Measurements from ENCODE around the gene UBE2O.

The UBE2O gene

DNA sequence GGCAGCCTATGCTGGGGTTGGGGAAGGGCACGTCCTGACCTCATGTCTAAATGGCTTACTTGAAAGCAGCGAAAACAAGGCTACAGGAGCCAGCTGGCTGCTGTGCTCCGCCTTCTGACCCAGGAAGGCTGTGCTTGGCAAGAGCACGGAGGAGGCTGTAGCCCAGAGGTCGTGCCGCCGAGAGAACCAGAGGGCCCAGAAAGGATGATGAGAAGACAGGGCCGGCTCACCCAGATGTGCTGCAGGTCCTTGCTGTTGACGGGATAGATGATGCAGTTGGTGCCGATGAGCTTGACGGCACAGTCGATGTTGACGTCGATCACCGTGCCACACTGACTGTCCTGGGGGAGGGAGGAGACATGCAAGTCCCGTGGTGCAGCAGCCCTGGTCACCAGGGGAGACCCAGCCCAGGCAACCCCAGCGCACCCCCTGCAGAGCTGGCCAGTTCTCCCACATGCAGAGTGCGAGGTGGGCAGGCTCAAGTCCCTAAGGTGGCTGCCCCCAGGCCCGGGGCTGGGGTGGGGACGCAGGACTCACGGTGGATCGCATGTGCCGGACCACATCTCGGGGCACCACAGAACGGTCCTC lies 47.9 kb downstream of the UBE2O start:
- H3K4me3 ChIP-seq (ENCODE audit: low read length), result no peak overlapping the region
- DNase-seq (ENCODE audit: low read depth, low spot score), result no peak

DNA sequence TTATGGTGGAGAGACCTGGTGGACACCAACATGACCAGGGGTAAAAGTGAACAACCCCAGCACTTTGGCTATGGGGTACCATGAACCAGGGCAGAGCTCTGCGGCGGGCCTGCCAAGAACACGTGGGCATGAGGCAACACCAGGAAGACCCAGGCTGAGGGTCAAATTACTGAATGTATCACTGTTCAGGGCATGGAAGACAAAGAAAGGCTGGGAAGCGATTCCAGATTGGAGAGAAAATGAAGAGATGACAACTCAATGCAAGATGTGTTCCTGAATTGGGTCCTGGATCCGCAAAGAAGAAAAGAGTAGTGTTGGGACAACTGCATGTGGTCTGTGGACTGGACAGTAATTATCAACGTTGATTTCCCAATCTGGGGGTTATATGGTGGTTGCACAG lies 48.7 kb downstream of the UBE2O start:
- no peak overlapping the region for H3K4me3 ChIP-seq (ENCODE audit: low read length)
- DNase-seq (ENCODE audit: low read depth, low spot score), result no peak

DNA sequence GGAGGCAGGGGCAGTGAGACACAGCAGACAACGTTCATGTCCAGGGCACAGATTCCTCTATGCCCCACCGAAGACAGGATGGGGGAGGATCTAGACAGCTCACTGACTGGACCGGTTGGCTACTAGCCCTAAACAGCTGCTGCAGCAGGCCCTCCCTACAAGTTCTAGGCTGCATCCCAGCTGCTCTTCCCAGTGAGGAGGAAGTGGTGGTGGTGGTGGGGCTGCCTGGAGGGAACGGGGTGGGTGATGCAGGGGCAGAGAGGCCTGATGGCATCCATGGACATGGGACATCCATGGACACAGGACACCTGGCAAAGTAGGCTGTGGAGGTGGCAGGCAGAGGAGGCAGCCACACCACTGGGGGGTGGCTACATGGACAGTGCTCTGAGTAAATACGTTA lies 50.2 kb downstream of the UBE2O start:
- H3K4me3 ChIP-seq (ENCODE audit: low read length), result no peak overlapping the region
- no peak for DNase-seq (ENCODE audit: low read depth, low spot score)

DNA sequence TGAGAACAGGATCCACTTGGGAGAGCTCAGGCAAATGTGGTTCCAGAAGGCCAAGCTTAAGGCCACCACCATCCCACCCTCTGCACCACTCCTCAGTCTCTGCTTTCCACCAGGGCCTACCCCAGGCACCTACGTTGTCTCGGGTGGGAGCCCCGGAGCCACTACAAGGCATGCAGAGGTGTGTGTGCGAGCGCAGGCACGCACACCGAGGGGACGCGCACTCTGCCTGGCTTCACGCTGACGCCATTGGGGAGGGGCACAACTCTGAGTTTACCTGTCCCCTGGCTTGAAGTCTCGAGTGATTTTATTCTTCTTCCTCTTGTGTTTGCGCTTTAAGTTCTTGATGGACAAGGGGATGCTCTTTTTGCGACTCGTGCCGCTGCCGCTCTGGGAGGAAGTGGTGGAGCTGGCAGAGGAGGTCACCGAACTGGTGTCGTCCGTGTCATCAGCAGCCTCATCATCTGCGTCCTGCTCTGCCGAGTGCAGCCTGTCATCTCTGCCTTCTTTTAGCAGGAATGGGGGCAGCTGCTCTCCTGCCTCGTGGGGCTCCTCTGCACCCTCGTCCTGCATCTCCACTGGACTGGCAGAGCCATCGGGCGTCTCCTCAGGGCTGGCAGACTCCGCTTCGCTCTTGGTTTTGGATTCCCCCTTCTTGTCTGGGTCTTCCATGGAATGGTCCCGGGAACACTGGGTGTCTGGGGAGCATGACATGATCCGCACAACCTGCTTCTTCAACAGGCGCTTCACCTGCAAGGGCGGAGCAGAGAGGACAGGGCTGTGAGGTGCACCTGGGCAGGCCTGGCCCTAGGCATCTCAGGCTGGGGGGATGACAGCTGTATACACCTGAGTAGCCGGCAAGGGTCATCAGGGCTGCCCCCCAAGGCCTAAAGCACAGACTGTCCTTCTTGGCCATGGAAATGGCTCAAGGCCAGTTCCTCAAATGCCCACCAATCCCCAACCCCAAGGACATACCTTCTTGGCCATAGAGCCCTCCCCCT lies 53.5 kb downstream of the UBE2O start:
- DNase-seq (ENCODE audit: low read depth, low spot score), result no peak
- H3K4me3 ChIP-seq (ENCODE audit: low read length), result no peak overlapping the region

DNA sequence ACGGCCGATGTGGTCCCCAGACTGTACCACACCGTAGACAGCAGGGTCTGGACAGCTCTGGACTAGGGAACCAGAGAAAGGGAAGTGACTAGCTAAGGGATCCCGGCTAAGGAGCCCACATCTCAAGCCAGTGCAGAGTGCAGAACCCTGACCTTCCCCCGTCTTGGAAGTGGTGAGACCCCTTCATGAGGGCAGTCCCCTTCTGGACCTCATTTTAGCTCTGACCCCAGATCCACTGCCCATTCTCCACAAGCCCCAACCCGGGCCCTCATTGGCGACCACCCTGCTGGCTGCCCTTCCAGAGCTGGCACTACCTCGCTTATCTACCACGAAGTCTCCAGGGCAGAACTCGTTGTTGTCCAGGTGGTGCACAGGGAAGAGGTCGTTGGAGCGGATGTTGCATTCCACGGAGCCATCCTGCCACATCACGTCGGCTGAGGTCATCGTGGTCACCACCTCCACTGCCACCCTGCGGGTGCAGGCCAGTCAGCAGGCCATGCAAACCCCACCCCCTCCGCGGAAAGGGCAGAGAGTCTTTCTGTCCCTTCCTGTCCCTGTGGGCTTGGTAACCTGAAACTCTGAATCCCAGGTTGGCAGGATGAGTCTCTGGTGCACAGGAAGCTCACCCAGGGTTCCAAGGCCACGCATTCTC lies 54.3 kb downstream of the UBE2O start:
- no peak overlapping the region for H3K4me3 ChIP-seq (ENCODE audit: low read length)
- DNase-seq (ENCODE audit: low read depth, low spot score), result no peak

DNA sequence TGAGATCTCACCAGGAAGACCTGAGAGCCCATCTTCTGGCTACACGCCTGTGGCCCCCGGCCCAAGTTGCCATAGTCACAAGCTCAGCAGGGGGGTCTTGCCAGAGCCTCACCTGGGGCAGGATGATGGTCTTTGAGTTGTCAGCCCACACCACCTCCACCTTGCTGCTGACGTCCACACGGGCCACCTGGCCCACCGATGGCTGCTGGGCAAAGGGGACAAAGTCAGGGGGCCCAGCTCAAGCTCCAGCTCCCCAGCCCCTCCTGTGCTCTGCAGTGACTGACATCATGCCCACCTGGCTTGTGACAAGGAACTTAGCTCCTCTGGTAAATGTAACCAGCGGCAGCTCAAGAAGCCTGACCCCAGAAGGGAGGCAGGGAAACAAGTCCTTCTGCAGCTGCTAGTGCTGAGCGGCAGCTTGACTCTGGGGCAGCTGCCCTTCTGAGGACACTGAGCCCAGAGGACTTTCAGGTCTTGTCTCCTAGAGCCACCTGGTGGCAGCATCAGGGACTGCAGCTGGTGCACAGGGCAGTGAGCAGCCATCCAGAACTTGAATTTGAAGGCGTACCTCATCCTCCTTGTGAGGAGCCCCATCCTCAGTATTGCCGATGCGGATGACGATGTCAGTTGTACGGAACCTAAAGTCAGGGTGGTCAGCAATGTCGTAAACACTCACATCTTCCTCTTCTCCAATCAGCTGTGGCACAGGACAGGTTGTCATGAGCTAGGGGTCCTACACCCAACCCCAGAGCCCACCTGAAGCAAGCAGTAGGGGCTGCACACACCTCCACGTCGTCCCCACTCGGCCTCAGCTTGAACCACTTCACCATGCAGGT lies 55.0 kb downstream of the UBE2O start:
- peak; percentile 63 for DNase-seq (ENCODE audit: low read depth, low spot score)
- H3K4me3 ChIP-seq (ENCODE audit: low read length), result no peak overlapping the region

DNA sequence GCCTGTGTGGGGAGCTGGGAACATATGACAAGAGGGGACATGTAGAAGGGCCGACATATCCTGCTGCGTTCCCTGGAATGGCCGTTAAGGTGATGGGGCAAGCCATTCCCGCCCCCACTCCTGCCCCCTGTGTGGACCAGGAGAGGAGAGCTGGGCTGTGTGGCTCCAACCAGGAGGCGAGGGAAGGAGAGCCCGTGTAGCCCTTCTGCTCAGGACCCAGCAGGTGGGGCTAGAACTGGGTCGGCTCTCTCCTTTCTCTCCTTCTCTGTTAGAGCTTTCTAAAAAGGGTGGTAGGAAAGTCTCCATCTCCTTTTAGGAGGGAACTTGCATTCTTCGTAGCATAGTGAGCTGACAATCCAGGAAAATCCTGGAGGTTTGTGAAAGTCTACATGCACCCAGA lies 55.8 kb downstream of the UBE2O start:
- no peak for DNase-seq (ENCODE audit: low read depth, low spot score)
- H3K4me3 ChIP-seq (ENCODE audit: low read length), result no peak overlapping the region

DNA sequence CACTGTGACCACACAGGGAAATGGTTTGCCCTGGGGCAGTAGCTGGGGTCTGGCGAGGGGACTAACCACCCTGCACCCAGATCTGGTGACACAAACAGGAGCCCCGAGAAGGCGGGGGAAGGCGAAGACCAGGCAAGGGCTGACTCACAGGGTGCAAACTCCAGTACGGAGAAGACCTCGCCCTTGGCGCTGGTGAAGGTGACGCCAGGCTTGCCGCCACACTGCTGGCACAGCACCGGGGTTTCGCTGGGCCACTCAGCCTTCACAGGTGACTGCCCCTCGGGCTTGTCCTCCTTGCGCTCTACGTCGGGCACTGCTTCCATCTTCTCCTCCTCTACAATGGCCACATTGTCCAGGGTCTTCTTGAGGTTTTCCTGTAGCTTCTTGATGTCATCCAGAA lies 57.0 kb downstream of the UBE2O start:
- DNase-seq (ENCODE audit: low read depth, low spot score), result no peak
- H3K4me3 ChIP-seq (ENCODE audit: low read length), result no peak overlapping the region

DNA sequence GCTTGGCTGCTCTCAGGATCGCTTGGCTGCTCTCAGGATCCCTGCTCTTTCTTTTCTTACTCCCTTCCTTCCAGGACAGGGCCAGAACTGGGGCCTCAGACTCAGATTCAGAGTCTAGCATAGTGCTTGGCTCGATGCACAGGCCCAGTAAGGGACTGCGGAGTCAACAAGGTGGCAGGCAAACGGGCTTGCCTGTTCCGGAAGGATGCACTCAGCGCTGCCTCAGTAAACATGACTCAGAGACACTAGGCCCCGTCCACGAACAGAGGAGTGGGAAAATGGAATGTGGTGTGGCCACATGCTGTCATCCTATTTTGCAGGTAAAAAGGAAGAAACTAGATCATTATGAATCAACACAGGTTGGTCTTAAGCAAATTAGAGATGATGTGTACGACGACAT lies 58.8 kb downstream of the UBE2O start:
- no peak overlapping the region for H3K4me3 ChIP-seq (ENCODE audit: low read length)
- no peak for DNase-seq (ENCODE audit: low read depth, low spot score)

DNA sequence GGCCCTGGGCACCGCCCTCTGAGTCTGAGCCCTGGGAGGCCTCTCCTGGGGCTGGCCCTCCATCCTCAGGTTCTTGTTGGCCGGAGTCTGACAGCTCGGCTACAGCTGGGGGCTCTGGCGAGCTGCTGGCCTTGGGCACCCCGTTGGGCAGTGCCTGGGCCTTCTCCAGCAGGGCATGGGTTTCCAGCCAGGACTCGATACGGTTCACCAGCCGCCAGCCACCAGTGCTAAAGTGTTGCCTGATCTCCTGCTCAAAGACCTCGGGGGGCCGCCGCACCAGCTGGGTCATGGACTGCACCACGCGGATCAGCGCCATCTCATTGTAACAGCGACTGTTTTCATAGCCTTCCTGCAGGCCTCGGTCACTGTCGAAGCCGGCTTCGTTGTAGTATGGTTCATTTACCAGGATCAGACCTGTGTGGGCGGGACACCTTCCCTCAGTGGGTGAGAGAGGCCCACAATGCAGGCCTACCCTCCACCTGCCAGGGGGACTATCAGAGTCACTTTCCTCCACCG lies 61.7 kb downstream of the UBE2O start:
- H3K4me3 ChIP-seq (ENCODE audit: low read length), result no peak overlapping the region
- no peak for DNase-seq (ENCODE audit: low read depth, low spot score)

DNA sequence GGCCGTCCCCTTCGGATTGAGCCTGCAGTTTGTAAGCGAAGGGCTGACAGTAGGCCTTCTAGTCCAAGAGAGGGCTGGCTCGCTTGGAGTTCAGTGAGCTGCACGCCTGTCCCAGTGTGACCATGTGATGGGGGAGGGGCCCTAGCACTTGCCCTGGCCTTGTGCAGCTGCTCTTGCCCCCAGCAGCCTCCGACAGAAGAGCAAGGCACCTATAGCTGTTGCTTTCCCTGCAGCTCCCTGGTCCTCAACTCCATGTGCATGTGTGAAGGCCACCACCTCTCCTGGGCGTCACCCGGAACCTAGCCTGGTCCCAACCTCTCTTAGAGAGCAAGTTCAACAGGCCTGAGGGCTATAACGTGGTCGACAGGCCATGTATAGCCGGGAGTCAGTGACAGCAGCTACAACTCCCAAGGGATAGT lies 62.9 kb downstream of the UBE2O start:
- DNase-seq (ENCODE audit: low read depth, low spot score), result no peak
- H3K4me3 ChIP-seq (ENCODE audit: low read length), result no peak overlapping the region

DNA sequence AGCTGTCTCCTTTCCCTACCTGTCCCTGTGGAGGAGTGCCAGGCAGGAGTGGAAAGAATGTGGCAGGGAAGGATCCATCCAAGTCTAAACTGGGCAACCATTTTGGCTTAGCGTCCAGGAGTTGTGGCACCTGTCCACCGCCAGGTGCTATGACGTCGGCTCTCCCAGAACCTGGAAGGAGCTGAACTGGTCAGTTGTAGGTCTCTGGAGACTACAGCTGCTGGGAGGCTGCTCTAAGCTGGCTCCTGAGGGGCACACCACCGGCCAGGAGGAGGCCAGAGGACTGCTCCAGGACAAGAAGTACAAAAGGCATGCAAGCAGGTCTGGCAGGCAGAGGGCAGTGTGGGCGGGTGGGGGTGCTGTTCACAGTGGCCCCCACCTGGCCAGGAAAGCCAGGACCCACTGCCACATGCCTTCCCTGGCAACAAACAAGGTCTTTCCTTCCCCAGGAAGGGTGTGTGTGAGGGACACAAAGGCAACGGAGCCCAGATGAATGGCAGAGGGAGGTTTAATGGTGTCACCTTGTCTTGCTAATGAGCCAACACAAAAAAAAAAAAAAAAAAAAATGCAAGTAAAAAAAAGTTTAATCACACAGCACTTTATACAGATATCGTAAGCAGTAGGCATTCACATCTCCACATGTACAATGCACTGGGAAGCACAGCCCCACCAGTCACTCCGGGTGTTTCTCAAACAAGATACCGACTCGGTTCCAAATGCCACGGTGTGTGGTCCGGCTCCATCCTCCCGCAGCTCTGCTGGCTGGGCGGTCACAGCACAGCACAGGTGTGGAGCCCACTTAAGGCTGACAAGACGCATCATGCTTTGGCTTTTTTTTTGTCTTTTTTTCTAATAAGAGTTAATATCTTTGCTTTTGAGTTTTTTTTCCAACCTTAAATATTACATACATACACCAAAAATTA lies 63.7 kb downstream of the UBE2O start:
- DNase-seq (ENCODE audit: low read depth, low spot score), result no peak
- no peak overlapping the region for H3K4me3 ChIP-seq (ENCODE audit: low read length)

DNA sequence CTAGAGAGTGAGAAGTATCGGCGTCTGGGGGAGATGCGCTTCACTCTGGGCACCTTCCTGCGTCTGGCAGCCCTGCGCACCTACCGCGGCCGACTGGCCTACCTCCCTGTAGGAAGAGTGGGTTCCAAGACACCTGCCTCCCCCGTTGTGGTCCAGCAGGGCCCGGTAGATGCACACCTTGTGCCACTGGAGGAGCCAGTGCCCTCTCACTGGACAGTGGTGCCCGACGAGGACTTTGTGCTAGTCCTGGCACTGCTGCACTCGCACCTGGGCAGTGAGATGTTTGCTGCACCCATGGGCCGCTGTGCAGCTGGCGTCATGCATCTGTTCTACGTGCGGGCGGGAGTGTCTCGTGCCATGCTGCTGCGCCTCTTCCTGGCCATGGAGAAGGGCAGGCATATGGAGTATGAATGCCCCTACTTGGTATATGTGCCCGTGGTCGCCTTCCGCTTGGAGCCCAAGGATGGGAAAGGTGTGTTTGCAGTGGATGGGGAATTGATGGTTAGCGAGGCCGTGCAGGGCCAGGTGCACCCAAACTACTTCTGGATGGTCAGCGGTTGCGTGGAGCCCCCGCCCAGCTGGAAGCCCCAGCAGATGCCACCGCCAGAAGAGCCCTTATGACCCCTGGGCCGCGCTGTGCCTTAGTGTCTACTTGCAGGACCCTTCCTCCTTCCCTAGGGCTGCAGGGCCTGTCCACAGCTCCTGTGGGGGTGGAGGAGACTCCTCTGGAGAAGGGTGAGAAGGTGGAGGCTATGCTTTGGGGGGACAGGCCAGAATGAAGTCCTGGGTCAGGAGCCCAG lies 65.8 kb downstream of the UBE2O start:
- no peak for DNase-seq (ENCODE audit: low read depth, low spot score)
- H3K4me3 ChIP-seq (ENCODE audit: low read length), result no peak overlapping the region

DNA sequence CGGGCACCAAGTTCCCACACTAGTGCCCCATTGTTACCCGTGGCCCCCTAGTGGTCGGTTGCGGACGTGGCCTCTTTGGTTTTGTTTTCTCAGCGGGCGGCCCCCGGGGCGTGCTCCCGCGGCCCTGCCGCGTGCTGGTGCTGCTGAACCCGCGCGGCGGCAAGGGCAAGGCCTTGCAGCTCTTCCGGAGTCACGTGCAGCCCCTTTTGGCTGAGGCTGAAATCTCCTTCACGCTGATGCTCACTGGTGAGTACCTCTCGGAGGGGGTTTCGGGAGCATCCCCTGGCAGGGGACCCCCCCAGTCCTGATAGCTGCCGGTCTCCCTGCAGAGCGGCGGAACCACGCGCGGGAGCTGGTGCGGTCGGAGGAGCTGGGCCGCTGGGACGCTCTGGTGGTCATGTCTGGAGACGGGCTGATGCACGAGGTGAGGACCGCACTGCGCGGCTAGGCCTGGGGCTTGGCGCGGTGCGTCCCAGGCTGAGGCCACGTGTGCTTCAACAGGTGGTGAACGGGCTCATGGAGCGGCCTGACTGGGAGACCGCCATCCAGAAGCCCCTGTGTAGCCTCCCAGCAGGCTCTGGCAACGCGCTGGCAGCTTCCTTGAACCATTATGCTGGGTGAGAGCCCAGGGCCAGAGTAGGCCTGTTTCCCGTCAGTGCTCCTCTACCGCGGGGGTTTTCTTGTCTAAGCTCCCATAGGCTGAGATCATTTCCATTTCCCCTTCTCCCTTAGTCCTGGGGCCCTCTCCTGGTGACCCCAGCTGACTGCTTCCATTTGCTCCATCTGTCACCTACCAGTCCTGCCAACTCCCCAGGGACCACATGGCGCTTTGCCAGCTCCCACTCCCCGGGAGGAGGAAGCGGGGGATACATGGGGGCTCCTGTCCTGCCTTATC lies 66.8 kb downstream of the UBE2O start:
- H3K4me3 ChIP-seq (ENCODE audit: low read length), result peak overlapping the region; percentile 35
- DNase-seq (ENCODE audit: low read depth, low spot score), result peak; percentile 65

DNA sequence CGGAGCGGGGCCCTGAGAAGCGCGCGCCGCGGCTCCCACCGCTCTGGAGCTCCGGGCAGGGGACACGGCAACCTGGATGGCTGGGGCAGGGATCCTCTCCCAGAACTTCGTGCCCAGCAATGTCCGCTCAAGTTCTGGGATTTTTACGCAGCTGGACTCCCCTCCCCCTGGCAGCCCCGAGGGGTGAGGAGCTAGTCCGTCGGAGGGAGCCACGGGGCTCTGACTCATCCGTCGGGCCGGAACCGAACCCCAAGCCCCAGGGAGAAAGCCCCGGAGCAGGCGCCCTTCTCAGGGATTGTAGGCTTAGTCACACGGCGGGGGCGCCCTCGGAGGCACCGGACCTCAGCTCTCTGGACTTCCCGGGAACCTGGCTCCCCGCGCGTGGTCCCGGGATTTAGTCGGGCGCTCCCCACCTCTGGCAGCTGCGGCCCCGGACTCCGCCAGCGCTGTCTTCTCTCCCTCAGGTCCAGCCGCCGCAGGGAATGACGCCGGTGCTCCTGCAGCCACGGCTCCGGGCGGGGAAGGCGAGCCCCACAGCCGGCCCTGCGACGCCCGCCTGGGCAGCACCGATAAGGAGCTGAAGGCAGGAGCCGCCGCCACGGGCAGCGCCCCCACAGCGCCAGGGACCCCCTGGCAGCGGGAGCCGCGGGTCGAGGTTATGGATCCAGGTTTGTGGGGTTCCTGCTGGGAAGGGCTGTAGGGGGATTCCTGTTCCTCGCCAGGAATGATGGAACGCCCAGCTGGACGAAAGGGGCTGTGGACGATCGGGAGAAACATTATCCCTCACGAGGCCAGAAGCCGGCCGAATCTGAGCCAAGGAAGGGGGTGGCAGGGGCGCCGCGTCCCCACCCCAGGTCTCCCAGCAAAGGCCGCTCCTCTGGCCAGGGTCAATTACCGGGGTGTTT lies 67.7 kb downstream of the UBE2O start:
- DNase-seq (ENCODE audit: low read depth, low spot score), result no peak
- peak overlapping the region; percentile 35 for H3K4me3 ChIP-seq (ENCODE audit: low read length)

Measured in Jurkat, Clone E6-1 (cell line).